Heart left ventricle (tissue), 13 donors: ENCODE measurements around the gene BTNL8.

Experiments
- CTCF ChIP-seq, 12 donors: fragments of 200-600 bp; sonication (generic) in 4 of 12; IDR thresholded peaks; one replicate each; pipeline versions ENCODE4 v1.5.0 to v1.8.0; 2018 to 2022; ENCODE audit warnings: antibody characterized with exemption in 12 of 12, mild to moderate bottlenecking in 5 of 12
- POLR2A ChIP-seq, 2 donors: fragments of 450-650 bp; IDR thresholded peaks; one replicate each; pipeline ENCODE4 v1.6.1; 2017; ENCODE audit warnings: antibody characterized with exemption in 2 of 2, mild to moderate bottlenecking in 2 of 2, moderate library complexity in 2 of 2
- donor health status: ischemic (EF 13 %, LVEDD 7.1; RV severe dilation, severe dysfunction).
- donor health status: DM: no; HTN: yes; CAD: no.
- donor health status: DM: no; HTN: no; CAD: no.
- donor health status: ischemic (EF 25% LVEDD 6.9; RV normal size, moderate dysfunction).
- donor health status: ischemic (EF 25% LVEDD 5.7; RV mildly dilated, moderate dysfunction).
- donor health status: ischemic (EF 35%, LVEDD 5.7; RV mildly dilated, moderate dysfunction).
- donor health status: nonischemic (EF 11% LVEDD 7.7; RV severe dilation, severe dysfunction).
- donor health status: DM: yes; HTN: yes; CAD: no.
- donor health status: PGD.
- donor health status: ischemic (EF 29% LVEDD 5.4; RV normal size, mild dysfunction).
- donor health status: nonischemic (EF 23%, LVEDD 6.1; RV moderate dilation, normal function).

DNA sequence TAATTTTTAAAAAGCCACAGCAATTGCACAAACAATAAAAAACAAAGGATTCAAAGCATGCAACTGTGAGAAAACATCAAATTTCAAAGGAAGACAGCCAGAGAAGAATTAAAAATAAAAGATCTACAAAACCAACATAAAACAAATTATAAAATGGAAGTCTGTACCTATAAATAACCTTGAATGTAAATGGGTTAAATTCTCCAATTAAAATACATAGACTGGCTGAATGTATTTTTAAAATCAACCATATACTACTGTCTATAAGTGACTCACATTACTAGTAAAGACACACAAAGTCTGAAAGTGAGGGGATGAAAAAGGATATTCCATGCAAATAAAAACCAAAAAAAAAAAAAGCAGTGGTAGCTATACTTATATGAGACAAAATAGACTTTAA is 33.7 kb downstream of the BTNL8 start:
- TF ChIP-seq CTCF (IDR thresholded peaks at IDR 0.05) (no peak), POLR2A (IDR thresholded peaks at IDR 0.05) (no peak)
